UCSD-AML1 (cell line): ENCODE measurements around the gene MSI2.

Experiments used
- DNase-seq: peaks from one replicate; lab custom pipeline; 2025; ENCODE audit not compliant: unreplicated experiment; lab: John Stamatoyannopoulos, UW

Gene MSI2

DNA sequence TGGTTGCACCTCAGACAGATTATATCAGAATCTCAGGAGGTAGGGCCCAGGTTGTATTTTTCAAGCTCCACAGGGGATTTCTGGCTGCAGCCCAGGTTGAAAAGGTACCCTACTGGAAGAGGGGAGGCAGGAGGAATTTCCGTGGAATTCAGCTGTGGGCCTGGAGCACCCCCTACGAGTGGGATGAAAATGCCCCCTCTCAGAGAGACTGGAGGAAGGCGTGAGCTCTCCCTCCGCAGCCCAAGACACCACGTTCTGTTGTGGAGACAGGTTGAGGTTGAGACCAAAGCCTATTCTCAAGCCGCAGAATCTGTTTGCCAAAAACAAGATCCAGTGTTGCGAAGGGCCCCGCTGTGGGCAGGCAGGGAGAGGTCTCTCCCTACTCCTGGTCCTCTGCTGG, 386.7 kb downstream of the MSI2 start:
- DNase-seq, result no peak

DNA sequence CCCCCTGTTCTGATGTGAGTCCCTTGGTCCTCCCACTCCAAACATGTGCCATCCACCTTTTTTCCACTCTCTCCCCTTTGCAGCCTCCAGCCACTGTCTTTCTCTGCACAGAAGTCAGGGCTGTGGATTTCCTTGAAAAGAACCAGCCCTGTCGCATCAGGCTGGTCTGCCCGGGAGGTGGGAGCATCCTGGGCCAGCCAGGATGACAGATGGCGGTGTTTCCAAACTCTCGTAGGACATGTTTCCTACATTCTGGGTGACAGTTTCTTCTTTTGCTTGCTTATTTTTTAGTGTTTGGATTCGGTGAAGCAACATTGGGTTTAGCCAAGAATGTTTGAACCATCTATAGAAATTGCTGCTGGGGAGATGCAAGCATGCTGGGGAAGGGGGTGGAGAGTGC, 388.0 kb downstream of the MSI2 start:
- DNase-seq, result no peak

DNA sequence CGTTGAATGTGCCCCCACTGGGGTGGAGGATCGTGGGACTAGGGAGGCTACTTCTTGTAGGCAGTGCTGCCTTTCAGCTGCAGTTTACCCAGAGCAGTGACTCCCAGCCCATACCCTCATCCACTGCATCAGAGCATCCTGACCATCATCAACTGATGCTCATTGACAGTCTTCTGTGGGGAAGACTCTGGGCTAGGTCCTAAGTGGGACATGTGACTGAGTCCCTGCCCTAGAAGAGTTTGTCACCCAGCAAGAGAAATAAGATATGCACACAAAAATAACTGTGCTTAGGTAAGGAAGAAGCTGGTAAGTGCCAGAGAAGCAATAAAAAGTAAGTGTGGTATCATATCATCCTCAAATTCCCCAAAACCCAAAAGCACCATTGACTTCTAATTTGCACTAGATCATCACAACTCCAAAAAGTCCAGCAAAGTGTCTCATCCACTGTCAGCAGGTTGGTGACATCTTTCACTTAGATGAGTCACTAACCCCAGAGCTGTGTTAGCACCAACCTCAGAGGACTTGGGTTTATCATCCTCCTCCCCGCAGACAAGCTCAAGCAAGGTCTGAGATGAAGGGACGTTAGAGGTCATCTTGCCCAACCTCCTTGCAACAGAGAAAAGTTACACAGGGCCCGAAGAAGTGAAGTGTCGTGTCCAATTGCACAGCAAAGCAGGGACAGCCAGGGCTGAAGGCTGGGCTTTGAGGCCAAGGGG, 389.8 kb downstream of the MSI2 start:
- no peak for DNase-seq

DNA sequence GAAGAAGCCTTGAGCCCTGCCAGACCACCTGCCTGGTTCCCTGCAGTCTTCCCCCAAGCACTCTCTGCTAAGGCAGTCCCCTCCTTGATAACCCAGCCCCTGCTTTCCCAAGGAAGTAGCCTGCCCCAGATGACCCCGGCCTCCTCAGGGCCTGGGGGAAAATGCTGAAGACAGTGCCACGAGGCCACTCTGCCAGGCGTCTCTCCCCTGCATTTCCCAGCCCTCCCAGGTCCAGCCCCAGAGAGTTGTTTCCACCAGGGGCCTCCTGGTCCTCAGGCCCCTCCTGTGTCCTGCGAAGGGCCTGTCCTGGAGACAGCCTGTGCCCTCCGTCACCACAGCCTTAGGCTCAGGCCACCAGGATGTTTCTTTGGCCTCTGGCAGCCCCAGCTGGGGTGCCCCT, 392.4 kb downstream of the MSI2 start:
- no peak for DNase-seq

DNA sequence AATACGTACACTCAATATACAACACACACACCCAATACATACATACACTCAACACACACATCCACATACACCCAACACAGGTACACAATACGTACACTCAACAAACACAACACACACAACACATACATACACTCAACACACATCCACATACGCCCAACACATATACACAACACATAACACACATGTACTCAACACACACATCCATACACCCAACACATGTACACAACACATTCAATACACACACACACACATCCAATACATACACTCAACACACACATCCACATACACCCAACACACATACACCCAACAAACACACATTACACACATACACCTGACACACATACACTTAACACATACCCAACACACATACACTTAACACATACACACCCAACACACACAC, 392.9 kb downstream of the MSI2 start:
- no peak for DNase-seq

DNA sequence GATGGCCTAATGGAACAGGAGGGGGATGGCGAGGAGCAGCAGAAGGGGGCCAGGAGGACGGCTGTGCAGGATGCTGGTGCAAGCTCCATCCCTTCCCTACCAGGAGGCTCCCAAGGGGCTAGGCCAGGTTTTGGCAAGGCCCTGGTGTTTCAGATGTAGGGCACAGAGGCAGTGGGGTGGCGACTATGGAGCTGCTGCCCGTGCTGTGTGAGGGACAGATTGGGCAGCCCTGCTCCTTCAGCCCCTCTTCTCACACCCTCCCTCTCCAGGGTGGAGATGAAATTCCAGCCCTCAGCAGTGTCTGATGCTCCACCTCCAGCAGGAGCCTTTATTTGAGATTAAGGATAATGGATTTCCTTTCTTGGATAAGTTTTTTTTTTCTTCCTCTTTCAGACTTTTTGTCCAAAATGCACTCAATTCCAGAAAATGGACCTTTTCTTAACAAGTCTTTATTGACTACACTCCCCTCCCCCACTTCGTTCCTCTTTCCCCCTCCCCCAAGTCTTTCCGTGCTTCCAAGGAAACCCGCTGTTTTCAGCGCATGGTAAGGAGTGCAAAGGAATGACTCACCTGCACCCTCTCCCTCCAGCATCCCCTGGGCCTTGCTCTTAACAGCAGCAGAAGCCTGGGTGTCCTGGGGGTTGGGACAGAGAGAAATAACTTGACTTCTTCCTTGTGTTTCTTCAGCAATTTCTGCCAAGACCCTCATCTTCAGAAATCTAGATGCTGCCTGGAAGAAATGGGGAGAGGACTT, 393.6 kb downstream of the MSI2 start:
- no peak for DNase-seq

DNA sequence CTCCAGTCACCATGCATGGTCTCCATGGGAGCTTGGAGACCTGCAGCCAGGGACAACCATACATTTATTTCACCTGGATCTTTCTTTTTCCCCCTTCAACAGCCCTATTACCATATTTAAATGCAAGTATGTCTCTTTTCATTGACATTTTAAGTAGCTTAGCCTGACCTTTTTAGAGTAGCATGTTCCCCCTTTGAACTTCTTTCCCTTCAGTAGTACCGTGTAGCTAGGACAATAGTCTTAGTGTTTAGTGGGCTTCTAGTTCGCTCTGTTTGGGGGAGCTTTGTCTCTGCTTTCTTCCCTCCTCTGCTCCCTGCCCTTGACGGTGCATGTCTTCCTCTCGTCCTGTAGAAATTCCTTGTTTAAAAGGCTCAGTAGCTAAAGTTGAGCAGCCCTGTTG, 394.2 kb downstream of the MSI2 start:
- DNase-seq, result no peak

DNA sequence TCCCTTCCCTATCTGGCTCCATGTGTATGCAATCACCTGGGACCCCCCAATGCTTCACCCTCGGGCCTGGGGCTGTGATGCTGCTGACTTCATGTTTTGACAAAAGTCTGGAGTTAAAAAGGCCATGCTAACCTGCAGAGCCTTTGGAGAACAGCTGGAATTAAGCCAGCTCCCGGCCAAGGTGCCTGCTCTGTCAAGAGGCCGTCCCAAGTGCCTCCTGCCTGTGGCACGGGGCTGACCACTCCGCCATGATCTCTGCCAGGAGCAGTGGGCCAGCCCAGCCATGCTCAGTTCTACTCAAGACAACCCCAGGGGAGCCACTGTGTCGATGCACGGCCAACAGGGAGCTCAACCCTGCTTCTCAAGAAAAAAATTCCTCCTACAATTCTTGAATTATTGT, 395.1 kb downstream of the MSI2 start:
- DNase-seq, result no peak

DNA sequence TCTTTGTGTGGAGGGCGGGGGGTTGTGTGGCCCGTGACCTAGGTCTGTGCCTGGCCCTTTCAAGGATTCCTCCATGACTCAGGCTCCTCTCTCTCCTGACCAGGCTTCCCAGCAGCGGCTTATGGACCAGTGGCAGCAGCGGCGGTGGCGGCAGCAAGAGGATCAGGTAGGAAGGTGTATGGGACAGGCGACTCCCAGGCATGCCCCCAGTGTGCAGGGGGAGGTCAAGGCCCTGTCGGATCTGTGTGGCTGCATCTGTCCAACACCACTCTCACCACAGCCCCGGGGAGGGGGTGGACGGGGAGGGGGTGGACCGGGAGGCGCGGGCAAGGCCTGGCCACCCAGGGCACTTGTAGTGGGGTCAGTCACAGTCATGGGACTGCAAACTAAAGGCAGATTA, 395.7 kb downstream of the MSI2 start:
- no peak for DNase-seq

DNA sequence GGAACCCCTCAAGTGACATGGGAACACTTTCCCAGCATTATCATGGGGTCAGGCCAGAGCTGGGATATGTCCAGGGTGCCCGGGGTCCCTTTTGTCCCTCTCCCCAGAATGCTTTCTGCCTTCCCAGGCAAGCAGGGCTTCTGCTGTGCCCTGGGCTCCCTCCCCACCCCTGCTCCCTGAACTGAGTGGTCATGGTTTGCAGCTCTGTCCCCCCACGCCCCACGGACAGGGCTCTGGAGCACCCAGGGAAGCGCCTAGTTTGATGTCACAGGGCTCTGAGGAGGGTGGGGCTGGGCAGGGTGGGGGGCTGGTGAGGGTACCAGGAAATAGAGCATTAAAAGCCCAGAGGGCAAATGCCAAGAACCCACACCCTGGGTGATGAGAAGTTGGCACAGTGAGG, 396.5 kb downstream of the MSI2 start:
- DNase-seq, result no peak

DNA sequence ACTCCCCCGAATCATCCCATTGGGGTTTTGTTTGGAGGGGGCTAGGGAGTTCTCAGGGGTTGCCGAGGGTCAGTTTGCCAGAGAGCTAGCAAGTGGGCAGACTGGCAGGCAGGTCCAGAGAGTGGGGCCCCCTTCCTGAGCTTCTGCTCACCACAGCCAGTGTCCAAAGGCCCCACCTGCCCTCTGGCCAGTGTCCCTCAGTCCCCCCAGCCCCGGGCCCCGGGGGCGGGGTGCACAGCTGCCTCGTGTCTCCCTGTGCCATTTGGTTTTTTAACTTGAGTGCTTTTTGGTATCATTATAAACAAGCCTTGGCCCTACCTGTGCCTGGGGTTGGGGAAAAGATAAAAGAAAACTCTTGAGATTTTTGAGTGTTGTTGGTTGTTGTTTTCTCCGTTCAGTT, 397.0 kb downstream of the MSI2 start:
- no peak for DNase-seq

DNA sequence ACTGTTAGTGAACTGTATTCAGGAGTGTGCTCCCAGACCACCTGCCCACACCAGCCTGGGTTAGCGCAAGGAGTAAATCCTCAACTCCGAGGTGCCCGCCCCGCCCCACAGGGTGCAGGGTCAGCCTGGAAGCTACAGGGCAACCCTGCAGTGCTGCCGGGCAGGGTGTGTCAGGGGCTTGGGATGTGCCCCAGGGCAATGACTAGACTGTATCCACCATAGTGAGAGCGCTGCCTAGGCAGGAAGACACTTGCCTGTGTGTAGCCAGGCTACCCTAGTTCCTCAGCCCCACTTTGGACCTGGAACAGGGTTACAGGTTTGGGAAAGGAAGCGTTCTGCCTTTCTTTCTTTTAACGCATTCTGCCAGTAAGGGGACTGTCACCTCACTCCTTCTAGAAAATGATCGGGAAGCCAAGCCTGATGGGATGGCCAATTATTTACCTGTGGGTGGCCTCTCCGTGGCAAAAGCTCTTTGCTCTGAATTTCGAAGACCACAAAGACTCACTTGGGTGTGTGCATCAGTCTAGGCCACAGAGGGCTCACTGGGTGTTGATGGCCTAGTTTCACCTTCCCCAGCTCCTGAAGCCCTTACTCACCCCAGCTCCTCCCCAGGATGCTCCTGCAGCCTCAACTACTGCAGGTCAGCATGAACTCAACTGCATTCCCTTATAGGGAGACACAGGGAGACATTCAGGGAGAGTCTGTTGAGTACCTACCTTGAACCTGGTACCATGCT, 397.9 kb downstream of the MSI2 start:
- DNase-seq, result no peak

DNA sequence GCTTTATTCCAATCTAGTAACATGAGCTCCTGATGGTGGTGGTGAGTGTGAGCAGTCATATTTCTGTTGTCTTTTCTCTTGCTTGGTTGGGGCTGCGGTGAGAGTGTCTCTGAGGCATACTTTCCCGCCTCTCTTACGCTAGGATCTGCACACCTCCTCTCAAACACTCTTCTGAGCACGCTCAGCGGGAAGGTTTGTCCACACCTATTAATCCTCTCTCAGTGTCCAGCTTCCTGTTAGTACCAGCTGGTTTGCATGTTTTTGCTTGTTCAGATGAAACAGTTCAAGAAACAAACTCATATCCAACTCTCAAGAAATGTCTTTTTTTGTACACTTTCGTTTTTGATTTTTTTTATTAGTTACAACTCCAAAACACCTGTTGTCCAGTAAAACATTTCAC, 399.2 kb downstream of the MSI2 start:
- DNase-seq, result no peak

DNA sequence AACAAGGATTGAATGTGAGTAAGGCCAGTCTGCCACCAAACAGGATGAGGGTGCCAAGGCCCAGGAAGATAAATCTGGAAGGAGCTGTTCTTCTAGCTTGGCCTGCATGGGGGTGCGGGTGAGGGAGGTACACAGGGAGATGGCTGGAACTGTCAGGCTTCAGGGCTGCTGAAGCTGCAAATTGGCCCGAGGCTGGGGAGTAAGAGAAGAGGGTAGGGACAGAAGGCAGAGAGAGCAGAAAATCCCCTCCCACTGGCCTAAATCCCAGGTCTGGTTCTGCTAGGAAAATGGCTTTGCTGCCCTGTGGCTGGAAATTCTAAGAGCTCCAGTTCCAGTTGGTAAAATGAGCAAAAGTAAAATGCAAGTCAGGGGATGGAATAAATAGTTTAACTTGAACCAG, 400.9 kb downstream of the MSI2 start:
- no peak for DNase-seq

DNA sequence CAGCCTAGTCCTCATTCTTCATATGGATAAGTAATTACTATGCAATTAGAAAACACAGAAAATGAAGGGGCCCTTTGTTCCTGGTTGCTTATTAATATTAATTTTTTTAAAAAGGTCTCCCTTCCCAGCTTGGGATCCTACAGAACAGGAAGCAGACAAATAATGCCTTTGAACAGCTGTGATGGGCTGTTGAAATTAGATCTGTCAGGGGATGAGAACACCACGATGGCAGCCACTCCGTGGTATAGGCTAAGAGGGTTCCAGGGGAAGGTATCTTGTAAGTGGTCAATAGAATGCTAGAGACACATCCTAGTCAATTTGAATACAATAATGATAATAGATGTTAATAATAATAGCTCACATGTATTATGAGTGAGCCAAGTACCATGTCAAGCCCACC, 405.7 kb downstream of the MSI2 start:
- DNase-seq, result no peak

DNA sequence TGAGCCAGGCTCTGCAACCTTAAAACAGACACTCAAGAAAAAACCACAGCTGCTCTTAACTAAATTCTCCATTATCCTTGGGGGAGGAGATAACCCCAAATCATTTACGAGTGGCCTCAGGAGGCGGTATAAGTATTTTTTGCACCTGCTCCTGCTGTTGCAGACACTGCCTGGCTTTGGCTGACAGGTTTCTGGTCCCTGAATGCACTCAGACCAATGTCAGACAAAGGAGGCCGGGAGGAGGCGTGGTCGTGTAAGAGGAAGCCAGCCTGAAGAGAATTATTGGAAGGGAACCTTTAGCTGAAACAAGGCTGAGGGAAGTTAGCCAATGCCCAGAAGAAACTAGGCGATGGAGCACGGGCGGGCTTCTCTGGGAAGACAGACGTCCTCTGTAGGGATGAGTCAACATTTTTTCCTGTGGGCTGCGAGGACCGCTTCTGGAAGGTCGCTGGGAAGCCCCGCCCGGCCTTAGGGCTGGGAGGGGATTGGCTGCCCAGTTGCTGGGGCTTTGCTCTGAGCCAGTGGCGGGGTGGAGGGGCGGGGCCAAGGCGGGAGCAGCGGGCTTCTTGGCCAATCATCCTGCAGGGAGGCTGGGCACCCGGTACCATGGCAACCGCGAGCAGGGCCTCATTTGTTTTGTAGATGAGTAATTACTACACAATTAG, 406.5 kb downstream of the MSI2 start:
- no peak for DNase-seq

DNA sequence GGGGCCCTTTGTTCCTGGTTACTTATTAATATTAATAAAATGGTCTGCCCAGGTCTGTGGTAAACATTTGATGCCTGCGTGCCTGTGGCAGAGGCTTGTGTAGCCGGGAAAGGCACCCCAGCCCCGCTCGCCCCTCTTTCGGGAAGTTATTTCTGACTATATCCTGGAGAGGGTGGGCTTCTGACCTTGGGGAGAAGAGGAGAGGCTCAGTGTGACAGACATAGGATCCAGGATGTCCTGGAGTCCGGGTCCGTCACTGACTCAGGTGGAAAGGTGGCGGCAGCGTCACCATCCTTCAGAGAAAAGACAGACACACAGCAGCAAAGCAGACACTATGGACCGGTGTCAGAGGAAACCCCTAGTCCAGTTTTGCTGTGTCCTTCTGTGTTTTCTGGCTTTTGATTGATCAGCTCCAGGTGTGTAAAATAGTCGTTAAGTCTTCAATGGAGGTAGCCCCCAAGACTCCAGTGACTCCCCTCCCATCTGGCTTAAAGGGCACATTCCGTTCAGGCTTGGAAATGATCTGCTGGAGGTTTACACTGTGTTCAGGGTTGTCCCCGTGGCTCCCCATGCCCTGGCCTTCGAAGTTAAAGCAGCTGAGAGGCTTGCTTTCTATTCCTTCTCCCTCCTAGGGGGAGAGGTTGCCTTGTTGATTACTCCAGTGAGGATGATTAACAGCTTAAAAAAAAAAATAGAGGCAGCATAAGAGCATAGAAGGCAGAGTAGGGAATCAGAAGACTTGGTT, 407.2 kb downstream of the MSI2 start:
- DNase-seq, result no peak

DNA sequence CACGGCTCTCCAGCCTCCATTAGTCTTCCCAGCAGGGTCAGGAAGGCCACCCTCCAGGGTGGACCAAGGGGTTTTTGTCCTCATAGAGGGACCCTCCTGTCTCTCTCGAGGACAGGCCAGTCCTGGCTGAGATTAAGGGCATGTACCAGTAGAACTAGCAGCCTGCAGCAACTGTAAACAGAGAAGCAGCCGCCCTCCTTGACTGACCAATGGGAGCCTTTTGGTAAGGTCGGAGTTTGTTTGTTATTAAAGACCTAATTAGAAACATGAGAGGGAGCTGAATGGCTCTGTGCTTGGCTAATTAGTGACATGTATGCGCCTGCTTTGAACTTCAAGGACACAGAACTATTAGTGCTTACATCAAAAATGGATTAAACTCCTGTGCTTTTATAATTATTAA, 408.8 kb downstream of the MSI2 start:
- no peak for DNase-seq

DNA sequence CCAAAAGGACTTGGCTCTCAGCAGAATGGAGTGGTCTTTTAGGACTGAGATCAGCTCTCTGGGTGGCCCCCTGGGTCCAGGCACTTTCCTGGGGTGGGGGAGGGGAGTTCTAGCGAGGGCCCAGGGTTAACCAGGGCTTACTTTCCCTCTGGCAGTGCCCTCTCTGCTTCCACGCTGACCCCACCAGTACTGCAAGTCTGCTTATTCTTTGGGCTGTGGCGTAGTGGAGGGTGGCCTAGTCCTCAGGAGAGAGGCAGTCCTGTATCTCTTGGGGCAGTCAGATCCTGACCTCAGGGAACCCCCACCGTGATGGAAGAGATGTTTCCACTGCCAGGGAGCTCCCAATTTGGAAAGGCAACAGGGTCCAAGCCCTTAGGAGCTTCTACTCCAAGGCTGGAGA, 409.4 kb downstream of the MSI2 start:
- DNase-seq, result no peak

DNA sequence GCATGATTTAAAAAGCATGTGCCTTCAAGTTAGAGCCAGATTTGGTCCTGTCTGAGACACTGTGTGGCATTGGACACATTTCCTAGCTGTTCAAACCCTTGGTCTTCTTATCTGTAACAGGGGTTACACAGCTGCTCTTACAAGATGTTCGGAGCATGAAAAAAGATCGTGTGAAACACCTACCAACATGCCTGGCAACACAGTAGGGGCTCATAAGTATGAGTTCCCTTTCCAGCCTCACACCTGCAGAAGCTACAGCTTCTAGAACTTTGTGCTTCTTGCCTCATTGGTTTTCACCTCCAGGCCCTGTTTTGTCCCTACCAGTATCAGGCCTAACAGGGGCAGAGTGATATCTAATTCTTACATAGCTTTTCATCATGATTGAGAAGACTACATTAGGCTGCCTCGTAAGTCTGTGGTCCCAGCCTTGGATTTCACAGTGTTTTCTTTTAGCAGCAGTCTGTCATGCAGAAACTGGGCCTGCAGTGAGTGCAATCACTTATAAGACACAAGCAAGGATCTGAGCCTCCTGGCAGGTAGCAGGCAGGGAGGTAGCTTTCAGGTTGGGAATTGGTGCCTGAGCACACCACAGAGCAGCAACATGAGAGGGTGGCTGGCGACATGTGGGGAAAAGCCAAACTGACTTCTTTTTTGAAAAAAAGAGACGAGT, 410.0 kb downstream of the MSI2 start:
- no peak for DNase-seq
